Stimulated activated naive CD8-positive, alpha-beta T cell treated with anti-CD3 and anti-CD28 coated beads, Interleukin-15, Interleukin-2, amounts not matched to agents 100 U/mL and 50 U/mL, for 24 hours (primary cell): ENCODE results near the gene SSH3.
A peak's percentile ranks its signal among the peaks of the same experiment; 100 is the strongest.
"Not testable (repeated sequence)": the region's sequence is repeated elsewhere in the genome, so short reads cannot be mapped to it uniquely, and the experiment has no call there.

Source experiments
- ATAC-seq: fragments of 150-1000 bp; cut with Tn5 transposase; one replicate; pipeline ENCODE4 v1.10.0; 2021
- DNase-seq: peaks from one replicate; pipeline ENCODE4 v3.0.0; 2021

The SSH3 gene, protein sequence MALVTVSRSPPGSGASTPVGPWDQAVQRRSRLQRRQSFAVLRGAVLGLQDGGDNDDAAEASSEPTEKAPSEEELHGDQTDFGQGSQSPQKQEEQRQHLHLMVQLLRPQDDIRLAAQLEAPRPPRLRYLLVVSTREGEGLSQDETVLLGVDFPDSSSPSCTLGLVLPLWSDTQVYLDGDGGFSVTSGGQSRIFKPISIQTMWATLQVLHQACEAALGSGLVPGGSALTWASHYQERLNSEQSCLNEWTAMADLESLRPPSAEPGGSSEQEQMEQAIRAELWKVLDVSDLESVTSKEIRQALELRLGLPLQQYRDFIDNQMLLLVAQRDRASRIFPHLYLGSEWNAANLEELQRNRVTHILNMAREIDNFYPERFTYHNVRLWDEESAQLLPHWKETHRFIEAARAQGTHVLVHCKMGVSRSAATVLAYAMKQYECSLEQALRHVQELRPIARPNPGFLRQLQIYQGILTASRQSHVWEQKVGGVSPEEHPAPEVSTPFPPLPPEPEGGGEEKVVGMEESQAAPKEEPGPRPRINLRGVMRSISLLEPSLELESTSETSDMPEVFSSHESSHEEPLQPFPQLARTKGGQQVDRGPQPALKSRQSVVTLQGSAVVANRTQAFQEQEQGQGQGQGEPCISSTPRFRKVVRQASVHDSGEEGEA

DNA sequence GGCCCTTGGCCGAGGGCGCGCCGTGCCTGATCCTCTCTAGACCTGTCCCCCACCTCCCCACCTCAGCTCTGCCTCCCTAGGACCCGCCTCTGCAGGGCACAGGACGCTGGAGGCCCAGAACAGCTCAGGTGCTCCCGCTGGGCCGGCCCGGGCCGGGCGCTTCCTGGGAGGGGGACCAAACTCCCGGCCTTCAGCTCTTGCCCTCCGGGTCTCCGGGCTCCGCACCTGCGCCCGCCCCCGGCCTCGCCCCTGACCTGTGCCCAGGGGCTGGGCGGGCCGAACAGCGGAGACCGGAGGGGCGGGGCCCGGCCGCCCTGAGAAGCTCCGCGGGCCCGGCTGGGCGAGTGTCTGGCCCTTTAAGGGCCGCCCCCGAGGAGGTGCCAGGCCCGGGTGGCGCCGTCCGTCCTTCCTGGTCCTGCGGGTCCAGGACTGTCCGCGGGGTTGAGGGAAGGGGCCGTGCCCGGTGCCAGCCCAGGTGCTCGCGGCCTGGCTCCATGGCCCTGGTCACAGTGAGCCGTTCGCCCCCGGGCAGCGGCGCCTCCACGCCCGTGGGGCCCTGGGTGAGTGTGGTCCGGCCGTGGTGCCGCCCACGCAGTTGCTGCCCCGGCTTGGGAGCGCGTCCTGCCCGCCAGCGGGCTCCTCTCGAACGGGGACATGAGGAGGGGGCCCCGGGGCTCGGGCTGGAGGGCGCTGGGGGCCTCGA, at the start of gene SSH3:
Gene SSH3, plus strand, starts transcription at position 399 of the 703 bp plus-strand sequence. Its CDS starts 96 bp downstream, at position 495.
- peak; percentile 67 for DNase-seq
- peak; percentile 77 for ATAC-seq

DNA sequence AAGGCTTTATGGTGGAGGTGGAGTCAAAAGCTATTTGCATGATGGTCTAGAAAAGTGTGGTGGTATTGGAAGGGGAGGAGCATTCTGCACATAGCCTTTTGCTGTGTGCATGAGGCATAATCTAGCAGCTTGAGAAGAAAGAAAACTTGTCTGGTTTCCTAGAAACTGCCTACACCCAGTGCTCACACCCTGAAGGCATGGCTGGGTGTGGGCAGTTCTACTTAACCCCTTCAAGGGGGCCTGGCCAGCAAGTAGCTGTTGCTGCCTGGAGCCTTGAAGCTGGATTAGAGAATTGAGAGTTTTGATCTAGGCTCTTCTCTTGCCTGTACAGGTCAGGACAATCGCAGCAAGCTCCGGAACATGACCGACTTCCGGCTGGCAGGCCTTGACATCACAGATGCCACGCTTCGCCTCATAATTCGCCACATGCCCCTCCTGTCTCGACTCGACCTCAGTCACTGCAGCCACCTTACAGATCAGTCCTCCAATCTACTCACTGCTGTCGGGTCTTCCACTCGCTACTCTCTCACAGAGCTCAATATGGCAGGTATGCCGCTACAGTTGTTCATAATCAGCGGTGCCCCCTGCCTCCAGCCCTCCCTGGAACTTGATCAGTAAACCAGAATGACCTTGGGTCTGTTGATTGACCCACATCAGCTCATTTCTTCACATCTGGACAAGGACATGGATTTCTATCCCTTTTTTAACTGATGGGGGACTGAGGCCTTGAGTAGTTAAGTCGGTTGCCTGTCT, 49.3 kb upstream of the SSH3 start:
- DNase-seq: no peak
- ATAC-seq: peak; percentile 10

DNA sequence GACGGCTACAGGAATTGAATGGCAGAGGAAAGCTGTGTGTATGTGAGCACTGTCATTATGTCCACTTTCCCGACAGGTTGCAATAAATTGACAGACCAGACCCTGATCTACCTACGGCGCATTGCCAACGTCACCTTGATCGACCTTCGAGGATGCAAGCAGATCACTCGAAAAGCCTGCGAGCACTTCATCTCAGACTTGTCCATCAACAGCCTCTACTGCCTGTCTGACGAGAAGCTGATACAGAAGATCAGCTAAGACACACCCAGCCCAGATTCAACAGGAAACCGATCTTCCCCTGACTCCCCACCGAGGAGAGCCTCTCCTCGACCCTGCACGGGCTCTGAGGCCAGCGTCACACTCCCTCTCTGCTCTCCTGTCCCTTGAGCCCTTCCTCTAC, 48.5 kb upstream of the SSH3 start:
- DNase-seq (no peak), ATAC-seq (no peak)

DNA sequence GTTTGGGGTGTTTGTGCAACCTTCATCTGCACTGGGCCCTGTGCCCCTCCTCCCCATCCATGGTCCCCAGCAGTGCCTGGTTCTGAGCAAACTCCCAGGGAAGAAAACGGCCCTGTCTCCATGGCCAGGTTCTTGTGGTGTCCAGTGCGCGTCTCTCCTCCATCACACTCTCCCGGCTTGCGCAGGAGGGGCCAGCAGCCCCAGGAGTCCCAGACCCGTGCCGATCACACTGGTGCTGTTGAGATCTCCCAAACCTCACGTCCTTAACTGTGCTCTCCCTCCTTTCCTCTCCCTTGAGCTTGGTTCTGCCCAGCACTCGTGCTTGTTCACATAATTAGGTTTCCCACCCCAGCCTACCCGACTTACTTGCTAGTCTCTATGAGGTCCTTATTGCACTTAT, 48.0 kb upstream of the SSH3 start:
- ATAC-seq: no peak

DNA sequence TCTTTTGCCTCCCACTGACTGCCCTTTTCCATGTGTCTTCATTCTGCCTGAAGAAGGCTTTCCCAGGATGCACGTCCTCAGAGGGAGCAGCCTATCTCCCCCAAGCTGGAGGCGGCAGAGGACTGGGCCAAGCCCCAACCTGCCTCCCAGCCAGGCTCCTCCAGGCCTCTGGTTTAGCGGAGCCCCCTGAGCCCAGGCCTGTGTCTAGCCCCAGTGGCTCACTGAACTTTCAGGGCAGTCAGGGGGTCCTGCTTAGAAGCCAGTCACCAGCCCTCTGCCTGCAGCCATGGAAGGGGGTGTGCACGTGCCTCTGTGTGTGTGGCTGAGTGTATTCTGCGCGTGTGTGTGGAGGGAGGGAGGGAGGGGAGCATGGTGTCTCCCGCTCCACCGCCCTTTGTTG, 47.5 kb upstream of the SSH3 start:
- DNase-seq: no peak

More for the DNA sequence above, 48.0 kb upstream of the SSH3 start:
- DNase-seq: no peak

DNA sequence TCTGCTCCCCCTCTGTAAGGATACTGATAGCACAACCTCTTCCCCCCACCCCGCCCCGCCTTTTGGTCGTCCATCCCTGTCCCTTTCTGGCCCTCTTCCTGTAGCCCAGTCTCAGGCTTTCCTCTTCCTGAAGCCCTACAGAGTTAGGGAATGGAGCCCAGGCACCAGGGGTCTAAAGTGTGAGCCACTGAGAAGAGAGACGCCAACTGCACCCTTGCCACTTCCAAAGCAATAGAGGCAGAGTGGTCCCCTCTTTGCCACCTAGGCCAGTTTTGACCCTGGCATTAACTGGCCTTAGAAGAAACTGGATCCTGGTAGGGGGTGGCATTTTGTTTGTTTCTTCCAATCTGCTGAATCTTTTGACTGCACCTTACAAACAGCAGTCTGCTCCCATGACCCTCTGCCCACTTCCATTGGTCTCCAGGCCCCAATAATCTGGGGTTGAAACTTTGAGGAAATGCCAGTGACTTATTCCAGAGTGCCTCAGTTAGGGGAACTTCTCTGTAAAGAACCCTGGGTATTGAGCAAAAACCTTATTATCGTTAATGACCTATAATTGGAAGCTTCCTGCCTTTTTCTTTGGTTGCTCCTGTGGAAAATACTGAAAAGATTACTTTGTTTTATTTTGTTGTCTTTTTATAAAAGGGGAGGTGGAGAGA, 46.7 kb upstream of the SSH3 start:
- ATAC-seq (no peak), DNase-seq (no peak)

More for the DNA sequence above, 47.5 kb upstream of the SSH3 start:
- no peak for ATAC-seq

DNA sequence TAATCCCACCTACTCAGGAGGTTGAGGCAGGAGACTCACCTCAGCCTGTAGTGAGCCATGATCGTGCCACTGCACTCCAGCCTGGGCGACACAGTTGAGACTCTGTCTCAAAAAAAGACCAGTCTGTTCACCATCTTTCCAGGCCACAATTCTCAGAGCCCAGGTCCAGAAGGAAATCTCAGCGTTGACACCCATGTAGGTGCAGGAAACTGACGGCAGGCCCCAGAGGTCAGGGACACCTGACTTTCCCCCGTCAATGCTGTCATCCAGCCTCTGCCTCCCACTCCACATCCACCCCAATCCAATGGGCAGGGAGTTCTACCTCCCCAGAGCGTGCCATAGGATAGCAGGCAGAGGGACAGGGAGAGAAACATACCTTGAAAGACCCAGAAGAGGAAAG, 42.9 kb upstream of the SSH3 start:
- no peak for DNase-seq
- ATAC-seq: no peak

DNA sequence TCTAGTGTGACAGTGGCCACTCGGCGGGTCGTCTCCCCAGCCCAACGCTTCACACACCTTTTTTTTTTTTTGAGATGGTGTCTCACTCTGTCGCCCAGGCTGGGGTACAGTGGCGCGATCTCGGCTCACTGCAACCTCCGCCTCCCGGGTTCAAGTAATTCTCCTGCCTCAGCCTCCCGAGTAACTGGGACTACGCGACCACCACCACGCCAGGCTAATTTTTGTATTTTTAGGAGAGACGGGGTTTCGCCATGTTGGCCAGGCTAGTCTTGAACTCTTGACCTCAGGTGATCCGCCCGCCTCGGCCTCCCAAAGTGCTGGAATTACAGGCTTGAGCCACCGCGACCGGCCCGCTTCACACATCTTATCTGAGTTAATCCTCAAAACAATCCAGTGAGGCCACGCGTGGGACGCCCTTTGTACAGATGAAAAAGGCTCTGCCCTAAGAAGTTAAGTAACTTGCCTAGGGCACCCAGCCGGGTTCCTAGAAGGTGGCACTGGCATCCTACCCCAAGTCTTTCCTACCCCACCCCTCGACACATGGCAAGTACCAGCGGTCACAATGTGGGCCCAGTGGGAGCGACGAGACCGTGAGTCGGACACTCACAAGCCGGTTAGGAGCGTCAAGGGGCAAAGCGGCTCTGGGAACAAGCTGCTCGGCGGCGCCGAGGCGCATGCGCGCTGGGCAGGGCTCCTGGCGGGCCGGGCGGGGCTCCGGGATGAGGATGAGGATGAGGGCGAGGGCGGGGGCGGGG, 42.3 kb upstream of the SSH3 start:
- peak; percentile 71 for DNase-seq

DNA sequence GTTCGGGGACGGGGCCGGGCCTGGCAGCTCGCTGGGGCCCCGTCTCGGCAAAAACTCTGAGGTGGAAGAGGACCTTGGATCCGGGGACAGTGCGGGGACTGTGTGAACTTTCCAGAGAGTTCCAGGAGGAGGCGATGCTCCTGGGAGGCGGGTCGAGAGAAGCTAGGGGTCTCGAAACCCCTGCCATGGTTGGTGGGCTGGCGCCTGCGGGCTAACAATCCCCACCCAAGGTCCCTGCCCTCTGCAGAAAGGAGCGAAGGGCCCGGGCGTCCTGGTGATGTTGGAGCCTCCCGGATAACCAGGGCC, 41.7 kb upstream of the SSH3 start:
- no peak for DNase-seq
- no peak for ATAC-seq

More for the DNA sequence above, 42.3 kb upstream of the SSH3 start:
- not testable (repeated sequence) for ATAC-seq

DNA sequence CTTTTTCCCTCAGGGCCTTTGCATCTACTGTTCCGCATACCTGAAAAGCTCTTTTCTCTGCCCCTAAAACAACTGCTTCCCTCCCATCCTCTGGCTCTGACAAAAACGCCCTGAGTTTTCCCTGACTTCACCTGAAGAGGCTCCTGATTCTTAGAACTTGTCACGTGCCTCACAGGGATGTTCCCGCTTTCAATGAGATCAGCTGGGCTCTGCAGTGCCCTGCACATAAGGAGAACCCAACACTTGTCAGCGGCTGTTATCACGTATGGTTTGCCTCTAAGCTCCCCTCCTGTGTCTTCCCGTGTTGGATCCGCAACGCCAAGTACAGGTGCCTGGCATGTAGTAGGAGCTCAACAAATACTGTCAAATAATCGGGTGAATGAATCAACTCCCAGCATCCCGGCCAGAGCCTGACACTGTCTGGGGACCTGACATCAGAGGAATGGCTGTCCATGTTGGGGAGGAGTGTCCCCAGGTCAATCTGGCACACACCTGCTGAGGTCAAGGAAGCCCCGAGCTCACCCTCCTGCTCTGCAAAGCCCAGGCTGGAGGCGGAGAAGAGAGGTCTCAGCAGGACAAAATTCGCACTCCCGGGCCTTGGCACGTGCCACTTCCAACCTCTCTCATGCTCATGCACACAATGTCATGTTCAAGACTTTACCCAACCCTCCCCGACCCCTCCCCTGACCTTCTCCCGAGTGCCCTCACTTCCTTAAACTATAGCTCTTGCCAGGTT, 41.2 kb upstream of the SSH3 start:
- ATAC-seq (no peak), DNase-seq (peak; percentile 15)

DNA sequence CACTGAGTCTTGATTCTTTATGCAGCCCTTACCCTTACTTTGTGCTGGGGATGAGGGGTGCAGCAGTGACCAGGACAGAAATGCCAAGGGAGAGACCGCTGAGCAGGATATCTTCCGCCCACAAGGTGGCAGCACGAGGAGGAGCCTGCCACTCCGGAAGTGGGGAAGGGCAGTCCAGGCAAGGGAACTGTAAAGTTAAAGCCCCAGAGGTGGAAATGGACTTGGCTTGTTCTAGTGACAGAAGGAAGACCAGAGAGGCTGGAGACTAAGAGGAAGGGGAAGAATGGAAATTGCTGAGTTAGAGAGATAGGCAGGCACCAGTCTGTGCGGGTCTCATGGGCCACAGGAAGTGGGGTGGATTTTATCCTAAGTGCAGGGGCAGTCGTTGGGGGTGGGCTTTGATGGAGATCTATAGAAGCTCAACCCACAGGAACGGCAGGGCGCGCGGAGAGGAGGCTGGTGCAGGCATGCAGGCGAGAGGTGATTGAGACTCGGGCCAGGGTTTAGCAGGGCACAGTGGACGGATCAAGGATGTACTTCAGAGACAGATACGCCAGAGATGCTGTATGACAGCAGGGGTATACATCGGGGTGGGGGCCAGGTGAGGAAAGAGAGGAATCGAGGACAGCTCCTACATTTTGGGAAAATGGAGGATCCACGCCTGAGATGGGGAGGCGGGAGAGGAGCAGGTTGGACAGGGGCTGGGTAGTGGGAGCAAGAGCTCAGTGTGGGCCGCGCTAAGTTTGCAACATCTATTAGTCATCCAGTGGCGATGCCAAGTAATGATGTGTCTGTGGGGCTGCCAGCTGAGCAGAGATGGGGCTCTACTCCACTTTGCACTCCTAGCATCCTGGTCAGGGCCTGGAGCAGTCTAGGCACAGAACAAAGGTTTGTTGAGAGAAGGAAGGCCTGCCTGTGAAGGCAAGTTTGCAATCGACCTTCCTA, 40.3 kb upstream of the SSH3 start:
- DNase-seq (peak; percentile 86), ATAC-seq (peak; percentile 56)

DNA sequence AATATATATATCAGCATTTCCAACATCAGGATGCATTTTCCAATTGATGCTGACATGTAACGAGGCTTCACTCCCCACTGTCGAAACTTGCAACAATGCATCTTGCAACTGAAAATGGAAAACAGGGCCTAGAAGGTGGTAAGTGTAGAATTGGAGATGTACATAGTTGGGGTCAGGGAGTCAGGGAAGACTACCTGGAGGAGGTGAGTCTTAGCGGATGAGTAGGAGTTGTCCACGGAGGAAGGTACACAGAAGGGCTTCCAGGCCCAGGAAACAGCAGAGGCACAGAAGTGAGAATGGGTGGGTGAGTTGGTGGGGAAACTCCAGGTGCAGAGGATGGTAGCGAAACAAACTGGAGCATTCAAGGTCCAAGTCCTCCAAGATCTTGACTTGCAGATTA, 39.1 kb upstream of the SSH3 start:
- no peak for ATAC-seq
- DNase-seq: no peak

DNA sequence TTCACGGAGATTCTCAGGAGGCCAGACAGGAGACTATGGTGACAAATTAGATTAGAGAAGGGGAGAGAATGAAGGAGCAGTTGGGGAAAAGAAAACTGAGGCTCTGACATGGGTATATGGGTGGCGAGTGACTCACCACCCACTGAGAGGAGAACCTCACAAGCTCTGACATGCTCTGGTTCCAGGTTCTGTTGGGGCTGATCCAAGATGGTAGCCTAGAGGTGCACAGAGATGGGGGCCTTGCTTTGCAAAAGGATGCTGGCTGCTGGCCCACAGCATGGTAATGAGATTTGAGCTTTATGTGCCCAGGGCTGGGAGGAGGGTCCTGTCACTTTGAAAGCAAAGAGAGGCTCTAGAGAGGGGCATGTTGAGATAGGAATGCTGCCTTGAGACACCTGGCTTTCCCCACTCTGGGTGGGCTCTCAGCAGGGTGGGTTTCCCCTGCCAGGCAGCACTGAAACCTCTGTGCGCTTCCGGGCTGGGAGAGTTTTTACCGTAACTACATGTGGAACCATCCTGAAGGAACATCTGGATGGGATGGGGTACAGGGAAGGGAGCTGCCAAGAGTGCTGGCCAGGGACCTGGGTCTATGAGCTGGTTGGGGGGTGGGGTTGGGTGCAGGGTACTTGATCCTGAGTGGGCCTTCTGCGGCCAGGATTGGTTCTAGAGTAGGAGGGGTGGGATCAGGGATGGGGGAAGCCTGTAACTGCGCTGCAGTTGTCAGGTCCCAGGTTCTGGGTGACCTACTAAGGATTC, 38.3 kb upstream of the SSH3 start:
- DNase-seq: peak; percentile 39
- ATAC-seq: peak; percentile 17

DNA sequence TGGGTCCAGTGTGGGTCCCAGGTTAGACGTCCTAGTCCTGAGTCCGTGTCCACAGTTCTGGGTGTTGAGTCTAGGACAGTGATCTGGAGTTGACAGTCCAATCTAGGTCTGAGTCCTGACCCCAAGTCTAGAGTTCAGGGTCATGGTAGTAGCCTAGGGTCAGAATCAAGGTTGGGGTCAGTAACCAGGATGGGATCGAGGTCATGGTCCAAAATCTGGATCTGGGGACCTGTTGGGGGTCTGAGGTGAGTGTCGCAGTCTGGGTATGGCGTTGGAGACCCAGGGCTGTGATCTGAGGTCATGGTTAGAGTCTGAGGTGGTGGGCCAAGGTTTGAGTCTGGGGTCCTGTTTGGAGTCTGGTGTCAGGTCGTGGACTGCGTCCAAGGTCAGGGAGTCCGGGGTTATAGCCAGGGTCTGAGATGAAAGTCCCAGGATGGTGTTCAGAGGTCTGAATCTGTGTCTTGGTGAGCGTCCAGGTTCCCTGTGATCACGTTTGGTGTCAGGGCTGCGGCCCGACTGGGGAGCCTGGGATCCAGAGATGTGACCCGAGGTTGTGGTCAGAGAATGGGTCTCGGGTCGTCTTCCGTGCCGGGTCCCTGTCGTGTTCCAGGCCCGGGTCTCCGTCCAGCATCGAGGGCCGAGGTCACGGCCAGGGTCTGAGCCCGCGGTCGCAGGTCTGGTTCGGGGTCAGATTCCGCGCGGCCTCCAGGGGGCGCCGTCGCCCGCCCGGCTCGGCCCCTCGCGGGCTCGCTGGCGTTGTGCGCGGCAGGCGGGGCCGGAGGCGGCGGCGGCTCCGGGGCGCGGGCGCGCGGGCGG, 37.5 kb upstream of the SSH3 start:
- DNase-seq: peak; percentile 89
- ATAC-seq: peak; percentile 33

DNA sequence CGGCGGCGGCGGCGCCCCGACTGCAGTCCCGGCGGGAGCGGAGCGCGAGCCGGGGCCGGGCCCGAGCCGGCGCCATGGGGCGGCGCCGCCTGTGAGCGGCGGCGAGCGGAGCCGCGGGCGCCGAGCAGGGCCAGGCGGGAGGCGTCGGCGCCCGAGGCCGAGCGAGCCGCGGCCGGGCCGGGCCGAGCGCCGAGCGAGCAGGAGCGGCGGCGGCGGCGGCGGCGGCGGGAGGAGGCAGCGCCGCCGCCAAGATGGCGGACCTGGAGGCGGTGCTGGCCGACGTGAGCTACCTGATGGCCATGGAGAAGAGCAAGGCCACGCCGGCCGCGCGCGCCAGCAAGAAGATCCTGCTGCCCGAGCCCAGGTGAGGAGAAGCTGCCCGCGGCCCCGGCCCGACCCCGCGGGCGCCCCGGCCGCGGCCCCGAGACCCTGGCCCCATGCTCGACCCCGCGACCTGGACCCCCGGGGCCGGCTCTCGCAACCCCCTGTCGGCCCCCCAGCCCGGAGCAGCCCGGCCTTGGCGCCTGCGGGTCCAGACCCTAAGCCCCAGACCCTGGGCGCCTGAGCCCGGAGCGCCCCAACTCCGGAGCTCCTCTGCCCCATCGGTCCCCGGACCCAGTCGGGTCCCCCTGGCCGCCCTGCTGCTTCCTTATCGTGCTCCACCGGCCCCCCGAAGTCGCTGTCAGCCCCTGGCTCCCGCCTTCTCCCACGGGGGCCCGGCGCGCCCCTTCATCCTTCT, 36.7 kb upstream of the SSH3 start, which contains the start of gene GRK2:
Gene GRK2, plus strand, starts transcription at position 25 of the 739 bp plus-strand sequence. Its CDS starts 227 bp downstream, at position 252.
- ATAC-seq (peak; percentile 3), DNase-seq (peak; percentile 64)

DNA sequence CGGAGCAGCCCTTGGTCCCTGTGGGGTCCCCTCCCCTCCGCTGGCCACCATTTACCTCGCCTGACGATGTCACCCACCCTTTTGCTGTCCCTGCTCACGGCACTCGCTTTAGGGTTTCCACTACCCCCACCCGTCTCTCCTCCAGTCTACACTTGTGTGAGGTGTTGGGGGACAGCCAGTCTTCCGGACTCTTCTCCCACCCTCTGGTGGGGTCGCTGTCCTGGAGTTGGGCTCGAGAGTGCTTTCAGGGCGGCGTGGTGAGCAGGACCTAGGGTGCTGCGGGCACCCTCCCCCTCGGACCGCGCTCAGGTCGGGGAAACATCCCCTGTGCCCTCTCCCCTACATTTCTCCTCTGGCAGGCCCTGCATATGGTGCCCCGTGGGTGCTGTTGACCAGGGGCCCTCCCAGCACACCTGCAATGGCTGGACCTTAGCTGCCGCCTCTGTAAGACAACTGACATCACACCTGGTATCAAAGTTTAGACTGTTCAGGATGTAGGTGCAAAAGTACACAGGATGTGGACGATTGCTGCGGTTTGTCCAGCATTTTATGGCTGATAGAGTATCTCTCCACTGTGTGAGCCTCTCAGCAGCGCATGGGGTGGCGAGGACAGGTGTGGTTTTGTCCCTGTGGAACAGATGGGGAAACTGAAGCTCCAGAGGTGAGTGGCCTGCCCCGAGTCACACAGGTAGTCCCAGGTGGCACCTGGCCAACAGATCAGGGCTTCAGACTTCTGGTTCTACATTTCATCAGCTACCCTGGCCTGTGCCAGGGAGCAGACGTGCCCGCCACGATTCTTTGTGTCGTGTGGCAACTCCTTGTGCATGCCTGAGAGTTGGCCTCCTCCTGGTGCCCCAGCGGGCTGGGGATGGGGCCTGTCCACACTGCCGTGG, 35.9 kb upstream of the SSH3 start:
- ATAC-seq (no peak), DNase-seq (no peak)
